Jurkat, Clone E6-1 (cell line): ENCODE data around the gene COMMD4.

Experiments used
- DNase-seq: peaks from one replicate; pipeline ENCODE4 v3.0.0-alpha.2; 2011; ENCODE audit warnings: low read depth, low spot score
- H3K4me3 ChIP-seq: 2 replicates; pipeline ENCODE4 v1.5.1; 2011; ENCODE audit warnings: mild to moderate bottlenecking, low read length, control low read depth, moderate library complexity

The COMMD4 gene

GRCh38 chr15:75352186-75353080 is 16.6 kb downstream of the COMMD4 start:
- no peak for DNase-seq
- H3K4me3 ChIP-seq, result no peak overlapping the region

GRCh38 chr15:75353604-75354003 is 17.7 kb downstream of the COMMD4 start:
- H3K4me3 ChIP-seq, result no peak overlapping the region
- DNase-seq, result no peak

GRCh38 chr15:75354454-75354853 is 18.6 kb downstream of the COMMD4 start:
- no peak for DNase-seq

GRCh38 chr15:75355369-75355768 is 19.5 kb downstream of the COMMD4 start:
- no peak overlapping the region for H3K4me3 ChIP-seq
- DNase-seq, result no peak

More at GRCh38 chr15:75354454-75354853, 18.6 kb downstream of the COMMD4 start:
- H3K4me3 ChIP-seq, result no peak overlapping the region

- no peak for DNase-seq
- H3K4me3 ChIP-seq, result no peak overlapping the region
Observed at GRCh38 chr15:75356006-75356405, 20.1 kb downstream of the COMMD4 start.

GRCh38 chr15:75356517-75356916 is 20.7 kb downstream of the COMMD4 start:
- no peak for DNase-seq
- H3K4me3 ChIP-seq, result no peak overlapping the region

GRCh38 chr15:75357976-75358673 is 22.3 kb downstream of the COMMD4 start:
- H3K4me3 ChIP-seq, result no peak overlapping the region
- no peak for DNase-seq

- no peak overlapping the region for H3K4me3 ChIP-seq
- no peak for DNase-seq
Observed at GRCh38 chr15:75358771-75359536, 23.1 kb downstream of the COMMD4 start.

- no peak for DNase-seq
- no peak overlapping the region for H3K4me3 ChIP-seq
Observed at GRCh38 chr15:75359537-75360250, 23.8 kb downstream of the COMMD4 start.

GRCh38 chr15:75360391-75360790 is 24.5 kb downstream of the COMMD4 start:
- no peak for DNase-seq
- no peak overlapping the region for H3K4me3 ChIP-seq

GRCh38 chr15:75360856-75361255 is 25.0 kb downstream of the COMMD4 start:
- DNase-seq, result no peak

GRCh38 chr15:75361361-75361988 is 25.6 kb downstream of the COMMD4 start:
- no peak for DNase-seq
- H3K4me3 ChIP-seq, result no peak overlapping the region

More at GRCh38 chr15:75360856-75361255, 25.0 kb downstream of the COMMD4 start:
- no peak overlapping the region for H3K4me3 ChIP-seq

GRCh38 chr15:75361989-75362641 is 26.3 kb downstream of the COMMD4 start:
- no peak for DNase-seq
- H3K4me3 ChIP-seq, result no peak overlapping the region

- DNase-seq, result no peak
- H3K4me3 ChIP-seq, result no peak overlapping the region
Observed at GRCh38 chr15:75362642-75363249, 26.9 kb downstream of the COMMD4 start.

GRCh38 chr15:75363786-75364185 is 27.9 kb downstream of the COMMD4 start:
- H3K4me3 ChIP-seq, result no peak overlapping the region
- no peak for DNase-seq

GRCh38 chr15:75364881-75365280 is 29.0 kb downstream of the COMMD4 start:
- no peak for DNase-seq
- H3K4me3 ChIP-seq, result no peak overlapping the region

- no peak for DNase-seq
- no peak overlapping the region for H3K4me3 ChIP-seq
Observed at GRCh38 chr15:75366163-75366562, 30.3 kb downstream of the COMMD4 start.

GRCh38 chr15:75367006-75367405 is 31.1 kb downstream of the COMMD4 start:
- no peak overlapping the region for H3K4me3 ChIP-seq
- DNase-seq, result no peak
